ENCODE results near the gene SPRR3.

The SPRR3 gene, protein sequence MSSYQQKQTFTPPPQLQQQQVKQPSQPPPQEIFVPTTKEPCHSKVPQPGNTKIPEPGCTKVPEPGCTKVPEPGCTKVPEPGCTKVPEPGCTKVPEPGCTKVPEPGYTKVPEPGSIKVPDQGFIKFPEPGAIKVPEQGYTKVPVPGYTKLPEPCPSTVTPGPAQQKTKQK
- long read RNA-seq, donor 1, result 0 reads
- long read RNA-seq, donor 2, result 0 reads
- long read RNA-seq, donor 3, result 0 reads
- long read RNA-seq, donor 4, result 0 reads
- long read RNA-seq, donor 5, result 0 reads
- long read RNA-seq, donor 6, result 0 reads
- long read RNA-seq, donor 7, result 0 reads
- long read RNA-seq, donor 8, result 0 reads

DNA sequence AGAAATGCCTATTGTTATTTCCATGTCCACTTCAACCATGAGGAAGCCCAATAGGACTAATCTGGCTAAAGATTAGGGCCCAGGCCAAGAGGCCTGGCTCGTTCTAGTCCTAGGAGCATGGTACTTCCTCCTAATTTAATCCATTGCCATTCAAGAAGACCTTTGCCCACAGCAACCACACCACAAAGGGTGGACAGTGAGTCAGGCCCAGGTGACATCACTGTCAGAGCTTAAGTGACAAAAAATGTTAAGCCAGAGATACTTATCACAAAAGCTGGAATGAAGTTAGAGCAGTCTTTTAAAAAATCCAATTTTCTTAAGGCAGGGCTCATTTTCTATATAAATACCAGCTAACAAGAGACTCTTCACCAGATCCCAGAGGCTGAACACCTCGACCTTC, at the start of gene SPRR3:
TSS of gene SPRR3 (plus strand) at position 368 of the 400 bp plus-strand sequence. CDS start 1,272 bp downstream, outside the sequence.
- DNase-seq, result no peak

DNA sequence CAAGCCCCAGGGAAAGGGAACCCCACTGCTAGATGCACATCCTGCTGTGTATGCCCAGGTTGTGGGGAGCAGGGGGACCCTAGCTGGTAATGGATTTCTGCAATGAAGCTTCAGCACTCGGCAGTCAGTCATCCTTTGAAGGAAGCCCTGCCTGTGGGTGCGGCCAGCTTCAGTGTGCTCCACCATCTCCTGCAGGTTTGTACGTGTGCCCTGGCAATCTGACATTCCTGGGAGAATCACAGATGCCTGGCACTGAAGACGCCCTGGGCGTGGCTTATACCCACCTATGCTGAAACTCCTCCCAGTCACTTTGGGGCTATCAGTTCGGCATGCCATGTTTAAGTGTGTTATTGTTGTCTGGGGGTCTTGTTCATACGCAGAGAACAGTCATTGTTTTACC, 47.8 kb upstream of the SPRR3 start:
- no peak for DNase-seq

DNA sequence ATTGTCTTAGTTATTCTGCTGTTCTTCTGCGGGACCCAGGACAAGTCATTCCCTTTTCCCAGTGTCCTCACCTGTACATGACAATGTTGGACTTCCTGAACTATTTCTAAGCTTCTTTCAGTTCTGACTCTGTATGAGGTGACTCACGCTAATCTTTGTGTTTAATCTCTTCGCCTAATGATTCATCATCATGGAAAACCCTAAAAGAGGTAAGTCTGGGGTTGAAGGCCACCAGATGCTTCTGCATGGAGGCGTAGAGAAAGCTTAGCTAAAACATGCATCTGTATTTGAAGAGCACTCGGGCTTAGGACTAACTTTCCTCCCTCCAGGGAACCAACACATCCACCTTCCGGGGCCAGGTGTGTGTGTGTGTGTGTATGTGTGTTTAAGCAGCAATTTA, 47.1 kb upstream of the SPRR3 start:
- DNase-seq, result no peak

DNA sequence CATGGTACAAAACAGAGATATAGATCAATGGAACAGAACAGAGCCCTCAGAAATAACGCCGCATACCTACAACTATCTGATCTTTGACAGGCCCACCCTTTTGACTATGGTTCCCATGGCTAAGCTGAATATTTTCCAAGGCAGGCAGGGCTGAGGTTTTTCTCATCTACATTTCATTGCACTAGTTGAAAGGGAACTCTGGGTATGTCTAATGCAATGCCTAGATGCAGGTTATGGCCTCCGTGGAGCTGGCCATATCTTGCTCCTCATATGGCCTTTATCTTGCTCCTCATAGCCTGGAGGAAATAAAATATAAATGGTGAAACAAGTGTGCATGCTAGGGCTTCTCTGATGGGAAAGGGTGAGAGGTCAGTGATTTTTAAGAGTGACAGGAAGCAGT, 44.0 kb upstream of the SPRR3 start:
- no peak for DNase-seq

DNA sequence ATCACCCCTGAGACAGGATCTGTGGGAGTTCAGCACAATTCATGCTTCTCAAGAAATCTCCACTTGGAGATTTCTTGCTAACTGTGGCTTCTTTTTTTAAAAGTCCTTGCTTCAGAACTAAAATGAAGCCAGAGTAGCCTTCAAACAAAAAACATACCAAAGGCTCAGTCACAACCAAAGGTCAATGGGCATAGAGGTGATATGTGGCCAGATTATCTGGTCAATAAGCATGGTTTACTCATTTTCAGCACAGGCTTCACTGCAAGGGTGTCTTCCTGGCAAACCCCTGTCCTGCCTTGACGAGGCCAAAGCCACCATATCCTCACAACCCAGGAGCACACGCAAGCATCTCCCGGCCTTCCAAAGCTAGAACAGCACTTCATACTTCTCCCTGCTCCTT, 42.3 kb upstream of the SPRR3 start:
- DNase-seq, result no peak

DNA sequence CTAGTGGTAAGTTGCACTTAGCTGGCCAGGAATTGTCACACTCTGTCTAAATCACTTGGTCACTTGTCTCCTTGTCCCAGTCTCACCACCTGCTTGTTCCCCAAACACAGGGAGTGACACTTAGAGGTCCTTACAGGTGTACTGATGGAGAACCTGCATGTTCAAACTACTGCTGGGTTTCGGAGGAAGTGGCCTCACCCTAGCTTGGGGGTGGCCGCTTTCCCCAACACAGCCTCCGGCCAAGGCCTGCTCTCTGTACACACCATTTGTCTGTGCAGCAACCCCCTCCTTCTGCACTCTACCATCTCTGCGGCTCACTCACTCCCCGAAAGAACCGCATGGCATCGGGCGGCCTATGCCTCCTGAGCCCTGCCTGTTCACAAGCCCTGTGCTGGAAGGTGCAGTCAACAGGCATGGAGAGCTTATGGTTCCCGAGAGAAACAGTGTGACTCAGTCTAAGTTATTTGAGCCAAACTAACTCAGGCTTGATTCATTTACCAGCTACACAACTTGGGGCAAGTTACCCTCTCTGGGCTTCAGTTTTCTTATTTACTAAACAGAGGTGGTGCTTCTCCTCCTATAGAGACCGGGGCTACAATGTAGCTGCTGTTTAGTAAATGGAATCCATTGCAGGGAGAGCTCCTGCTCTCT, 41.6 kb upstream of the SPRR3 start:
- DNase-seq, result no peak

DNA sequence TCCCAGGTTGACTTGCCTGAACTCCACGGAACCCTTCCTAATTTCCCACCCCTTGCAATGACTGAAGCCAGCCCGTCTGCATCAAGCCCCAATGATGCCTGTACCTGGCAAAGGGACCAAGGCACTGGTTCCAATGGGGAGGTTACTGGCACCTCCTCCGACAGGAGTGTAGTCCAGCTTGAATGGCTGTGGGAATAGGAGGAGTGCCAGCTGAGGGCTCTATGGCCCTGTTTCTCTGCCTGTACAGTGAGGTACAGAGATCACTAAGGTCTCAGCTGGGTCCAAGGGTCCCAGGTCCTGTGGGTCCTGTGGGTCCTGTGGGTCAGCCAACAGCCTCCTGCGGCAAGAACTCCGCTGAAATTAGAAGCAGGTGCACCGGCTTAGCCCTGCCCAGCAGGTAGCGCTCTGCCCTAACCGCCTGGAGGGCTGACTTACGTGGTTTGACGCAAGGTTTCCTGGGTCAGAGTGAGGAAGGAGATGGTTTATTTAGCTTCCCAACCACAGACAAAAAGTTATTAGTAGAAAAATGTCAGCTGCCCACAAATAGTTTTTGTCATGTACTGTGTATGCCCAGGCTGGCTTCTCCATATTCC, 41.0 kb upstream of the SPRR3 start:
- no peak for DNase-seq

DNA sequence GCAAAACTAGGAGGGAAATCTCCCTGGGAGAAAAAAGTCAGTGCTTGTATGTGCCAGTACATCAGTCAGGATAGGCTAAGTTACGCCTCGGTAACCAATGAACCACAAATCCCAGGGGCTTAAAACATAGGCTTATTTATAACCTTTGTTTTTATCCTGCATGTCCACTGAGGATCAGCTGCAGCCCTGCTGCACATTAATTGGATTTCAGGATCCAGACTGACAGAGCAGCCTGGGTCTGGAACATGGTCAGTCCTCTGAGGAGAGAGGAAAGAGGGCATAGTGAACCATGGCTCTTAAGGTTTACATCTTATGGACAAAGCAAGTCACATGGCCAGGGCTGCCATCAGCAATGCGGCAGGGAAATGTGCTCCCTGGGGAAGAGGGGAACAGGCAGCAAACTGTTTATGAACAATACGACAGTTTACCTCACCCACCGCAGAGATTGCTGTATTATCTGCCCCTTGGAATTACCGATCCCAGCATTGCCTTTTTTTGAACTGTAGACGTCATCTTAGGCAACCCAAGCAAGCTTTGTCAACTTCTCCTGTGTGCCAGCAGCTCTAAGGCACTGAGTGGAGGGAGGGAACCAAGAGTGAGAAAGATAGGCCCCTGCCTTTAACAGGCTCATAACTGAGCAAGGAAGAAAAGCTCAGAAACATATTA, 40.2 kb upstream of the SPRR3 start:
- DNase-seq, result no peak

DNA sequence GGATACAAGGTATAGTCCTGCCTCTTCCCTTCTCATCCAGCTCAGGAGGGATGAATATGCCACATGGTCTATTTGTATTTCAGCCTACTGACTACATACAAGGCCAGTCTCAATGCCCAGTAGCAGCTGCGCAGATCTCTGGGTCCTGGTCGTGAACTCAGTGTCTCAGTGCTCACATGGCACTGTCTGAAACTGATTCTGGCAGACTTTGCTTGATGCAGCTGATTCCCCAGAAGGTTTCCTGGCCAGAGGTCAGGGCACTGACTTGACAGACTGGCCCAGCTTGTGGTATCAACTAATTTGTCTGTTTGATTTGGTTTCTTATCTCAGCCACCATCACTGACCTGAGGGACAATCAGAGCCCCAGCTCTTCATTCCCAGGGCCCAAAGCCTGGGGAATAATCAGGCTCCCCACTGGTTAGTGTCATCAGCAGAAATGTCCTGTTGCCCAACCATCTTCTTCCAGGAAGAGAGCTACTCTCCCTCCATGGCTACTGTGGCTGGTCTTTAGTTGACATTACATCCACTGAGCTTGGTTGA, 38.6 kb upstream of the SPRR3 start:
- no peak for DNase-seq

DNA sequence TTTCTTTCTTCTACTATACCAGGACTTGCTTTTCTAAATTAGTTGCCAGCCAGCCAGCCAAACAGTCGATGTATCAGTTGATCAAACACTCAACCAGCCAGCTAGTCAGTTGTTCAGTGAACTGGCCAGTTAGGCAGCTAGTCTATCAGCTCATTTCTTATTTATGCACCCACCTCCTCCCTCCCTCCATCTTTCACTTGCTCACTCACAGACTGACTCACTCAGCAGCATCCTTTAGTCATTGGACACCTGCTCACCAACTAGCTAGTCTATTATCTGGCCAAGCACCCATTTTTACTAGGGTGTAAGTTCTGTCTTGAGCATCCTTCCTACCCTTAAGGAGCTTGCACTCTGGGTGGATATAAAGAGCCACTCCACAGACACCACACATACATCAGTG, 37.0 kb upstream of the SPRR3 start:
- DNase-seq, result no peak

DNA sequence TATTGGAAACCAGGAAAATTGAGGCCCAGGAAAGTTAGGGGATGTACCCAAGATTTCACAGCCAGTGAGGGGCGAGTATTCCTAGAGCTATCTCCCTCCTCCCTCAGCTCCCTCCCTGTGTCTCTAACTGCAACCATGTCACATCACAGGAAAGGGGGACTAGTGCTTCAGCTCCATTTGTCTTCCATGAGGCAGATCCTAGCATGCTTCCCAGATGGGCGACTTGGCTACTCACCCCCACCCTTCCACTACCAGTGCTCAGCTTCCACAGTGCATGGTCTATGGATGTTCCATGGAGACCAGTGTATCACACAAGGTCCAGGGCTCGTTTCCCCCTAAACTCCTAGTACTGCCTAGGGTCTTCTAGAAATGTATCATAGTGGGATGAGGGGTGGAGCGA, 35.7 kb upstream of the SPRR3 start:
- no peak for DNase-seq

DNA sequence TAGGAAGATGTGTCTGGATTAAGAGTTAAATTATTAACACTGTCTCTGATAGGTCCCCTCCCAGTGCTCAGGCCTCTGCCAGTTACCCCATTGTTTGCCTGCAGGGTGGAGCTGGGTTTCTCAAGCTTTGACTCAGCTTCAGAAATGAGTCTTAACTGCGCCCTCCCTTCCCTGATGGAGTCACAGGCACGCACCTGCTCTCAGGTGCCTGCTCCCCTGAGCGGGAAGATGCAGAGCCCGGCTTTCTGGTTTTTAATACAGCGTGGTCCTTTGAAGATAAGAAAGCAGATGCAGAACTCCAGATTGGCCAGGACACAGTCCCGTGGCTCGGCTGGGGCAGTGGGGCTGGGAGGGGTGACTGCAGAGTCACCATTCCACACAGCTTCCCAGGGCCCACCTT, 34.3 kb upstream of the SPRR3 start:
- DNase-seq, result no peak

DNA sequence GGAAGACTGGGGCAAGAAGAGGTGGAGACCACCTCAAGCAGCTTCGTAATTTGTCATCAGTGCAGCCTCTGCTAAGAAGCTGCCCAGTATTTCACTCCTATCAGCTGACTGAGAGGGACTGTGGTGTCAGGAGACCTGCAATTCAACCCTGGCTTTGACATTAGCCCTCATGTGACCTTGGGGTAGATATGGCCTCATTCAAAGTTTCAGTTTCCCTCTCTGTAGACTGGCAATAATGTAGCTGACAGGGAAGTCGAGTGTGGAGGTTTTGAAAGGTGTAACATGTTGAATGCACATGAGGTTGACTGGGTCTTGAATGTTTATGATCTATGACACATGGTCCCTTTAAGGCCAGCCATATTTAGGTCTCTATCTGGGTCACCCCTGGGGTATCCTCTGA, 33.3 kb upstream of the SPRR3 start:
- no peak for DNase-seq

DNA sequence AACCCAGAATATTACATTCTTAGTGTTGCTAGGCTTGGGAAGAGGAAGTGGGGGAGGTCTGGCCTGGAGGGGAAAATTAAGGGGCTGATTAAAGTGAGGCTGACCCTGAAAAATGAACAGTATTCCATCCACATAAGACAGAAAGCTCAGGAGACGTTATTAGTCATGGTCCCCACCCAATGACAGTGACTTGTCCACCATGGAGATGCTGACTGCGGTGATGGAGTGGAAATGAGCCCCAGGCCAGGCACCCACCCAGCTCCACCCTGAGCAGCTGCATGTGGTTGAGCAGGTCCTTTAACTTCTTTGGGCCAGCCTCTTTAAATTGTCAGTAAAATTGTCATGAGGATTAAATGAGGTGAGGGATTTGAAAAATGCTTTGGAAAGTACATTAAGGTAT, 32.5 kb upstream of the SPRR3 start:
- DNase-seq, result no peak

DNA sequence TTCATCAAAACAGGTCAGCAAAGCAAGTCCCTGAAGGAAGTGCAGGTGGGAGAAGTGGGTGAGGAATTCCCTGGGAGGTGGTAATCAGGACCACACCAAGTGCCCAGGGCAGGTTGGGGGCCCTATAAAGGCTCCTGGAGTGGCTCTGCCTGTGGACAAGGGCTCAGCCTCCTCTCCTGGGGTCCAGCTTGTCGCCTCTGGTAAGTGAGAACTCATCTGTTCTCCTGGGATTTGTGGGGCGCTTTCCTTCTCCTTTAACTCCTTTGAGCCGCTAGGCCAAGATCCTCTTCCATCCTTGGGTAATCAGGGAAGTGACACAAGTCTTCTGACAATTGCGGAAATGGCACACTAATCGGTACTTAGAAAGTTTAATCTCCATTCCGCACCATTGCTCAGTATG, 31.1 kb upstream of the SPRR3 start, which contains the start of gene SPRR4:
TSS of gene SPRR4 (plus strand) at position 154 of the 400 bp plus-strand sequence. CDS start 1,243 bp downstream, outside the sequence.
- DNase-seq, result no peak

DNA sequence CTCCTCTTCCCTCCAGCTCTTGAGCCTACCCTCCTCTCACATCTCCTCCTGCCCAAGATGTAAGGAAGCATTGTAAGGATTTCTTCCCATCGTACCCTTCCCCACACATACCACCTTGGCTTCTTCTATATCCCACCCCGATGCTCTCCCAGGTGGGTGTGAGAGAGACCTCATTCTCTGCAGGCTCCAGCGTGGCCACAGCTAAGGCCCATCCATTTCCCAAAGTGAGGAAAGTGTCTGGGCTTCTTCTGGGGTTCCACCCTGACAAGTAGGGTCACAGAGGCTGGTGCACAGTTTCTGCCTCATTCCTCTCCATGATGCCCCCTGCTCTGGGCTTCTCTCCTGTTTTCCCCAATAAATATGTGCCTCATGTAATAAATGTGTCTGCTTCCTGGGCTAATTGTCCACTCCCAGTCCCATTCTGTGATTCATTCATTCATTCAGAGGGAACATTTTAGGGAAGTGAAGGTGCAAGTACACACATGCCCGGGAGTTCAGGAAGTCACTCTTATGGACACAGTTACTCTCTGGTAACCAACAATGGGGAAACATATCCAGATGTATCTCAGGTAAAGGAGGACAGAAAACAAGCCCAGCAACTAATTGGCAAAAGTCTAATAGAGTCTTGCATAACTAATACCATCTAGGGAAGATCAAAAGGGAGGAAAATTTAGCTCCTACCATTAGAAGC, 29.2 kb upstream of the SPRR3 start:
- DNase-seq, result no peak

DNA sequence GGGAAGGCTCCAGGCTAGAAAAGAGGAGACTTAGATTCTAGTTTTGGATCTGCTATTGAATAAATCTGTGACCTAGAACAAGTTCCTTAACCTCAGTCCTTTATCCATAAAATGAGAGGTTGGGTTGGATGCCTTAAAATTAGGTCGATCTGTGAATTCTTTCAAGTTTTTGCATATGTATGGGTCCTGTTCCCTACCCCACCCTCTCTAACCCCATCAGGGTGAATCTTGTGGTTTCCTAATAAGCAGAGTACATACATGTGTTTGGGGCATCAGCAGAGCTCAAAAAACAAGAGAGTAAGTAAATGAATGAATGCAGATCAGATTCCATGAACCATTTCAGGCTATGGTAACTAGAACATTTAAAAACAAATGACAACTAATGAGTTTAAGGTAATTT, 24.9 kb upstream of the SPRR3 start:
- no peak for DNase-seq

DNA sequence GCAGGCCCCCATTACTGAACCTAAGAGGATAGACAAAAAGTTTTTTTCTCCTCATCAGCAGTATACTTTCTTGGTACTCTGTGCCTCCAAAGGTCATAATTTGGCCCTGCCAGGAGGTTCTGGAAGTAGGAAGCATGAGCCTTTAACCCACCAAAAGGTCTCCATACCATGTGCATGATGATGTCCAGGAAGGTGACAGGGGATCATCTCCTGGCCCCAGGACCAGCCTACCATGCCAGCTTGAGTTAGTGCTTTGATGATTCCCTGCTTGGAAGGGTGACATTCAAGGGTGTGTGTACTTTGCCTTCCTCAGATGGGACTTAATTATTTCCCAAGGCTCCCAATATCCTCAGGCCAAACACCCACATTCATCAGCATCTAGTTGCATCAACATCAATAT, 23.9 kb upstream of the SPRR3 start:
- DNase-seq, result no peak

DNA sequence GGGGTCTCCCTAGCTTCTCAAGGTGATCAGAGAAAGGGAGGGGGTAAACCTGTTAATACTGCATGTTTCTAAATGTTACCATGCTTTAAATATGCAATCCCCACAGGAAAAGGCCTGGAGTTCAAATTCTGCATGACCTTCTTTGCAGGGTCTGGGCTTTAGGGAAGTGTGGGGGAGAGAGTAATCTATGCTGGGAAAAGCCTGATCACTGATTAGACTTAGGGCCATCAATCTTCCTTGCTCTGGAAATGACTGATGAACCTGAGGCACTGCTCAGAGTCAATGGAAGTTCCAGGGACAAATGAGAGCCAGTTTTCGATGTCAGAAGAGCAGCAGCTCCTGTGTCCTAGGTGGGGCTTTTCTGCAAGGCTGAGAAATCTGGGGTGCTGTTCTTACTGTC, 20.9 kb upstream of the SPRR3 start:
- DNase-seq, result no peak

DNA sequence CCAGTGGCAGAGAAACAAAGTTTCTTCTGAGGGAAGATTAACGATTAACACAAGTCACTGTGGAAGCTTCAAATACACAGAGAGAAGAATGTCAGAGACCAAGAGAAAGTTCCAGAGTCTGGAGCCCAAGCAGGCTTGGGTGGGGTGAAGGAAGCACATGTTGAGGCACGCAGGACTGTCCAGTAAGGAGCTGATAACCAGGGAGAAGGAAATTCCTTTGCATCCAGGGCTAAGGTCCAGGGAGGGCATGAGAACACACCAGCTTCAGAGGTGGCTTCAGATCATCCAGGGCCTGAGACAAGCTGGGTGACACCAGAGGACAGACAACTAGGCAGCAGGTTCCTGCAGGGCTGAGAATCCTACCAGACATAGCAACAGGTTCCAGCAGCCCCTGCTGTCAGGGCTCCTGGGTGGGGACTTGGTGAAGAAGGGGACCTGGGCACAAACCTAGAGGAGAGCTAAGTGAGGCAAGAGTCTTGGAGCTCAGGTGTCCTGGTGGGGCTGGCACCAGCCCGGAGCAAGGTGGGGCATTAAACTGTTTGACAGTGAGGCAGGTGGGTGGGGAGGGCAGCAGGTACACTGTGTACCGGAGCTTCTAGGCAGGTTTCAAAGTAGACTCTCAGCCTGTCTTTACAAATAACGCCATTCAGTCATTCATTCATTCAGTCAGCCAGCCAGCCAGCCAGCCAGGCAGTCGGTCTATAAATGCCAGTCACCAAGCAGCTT, 20.2 kb upstream of the SPRR3 start:
- DNase-seq, result no peak

DNA sequence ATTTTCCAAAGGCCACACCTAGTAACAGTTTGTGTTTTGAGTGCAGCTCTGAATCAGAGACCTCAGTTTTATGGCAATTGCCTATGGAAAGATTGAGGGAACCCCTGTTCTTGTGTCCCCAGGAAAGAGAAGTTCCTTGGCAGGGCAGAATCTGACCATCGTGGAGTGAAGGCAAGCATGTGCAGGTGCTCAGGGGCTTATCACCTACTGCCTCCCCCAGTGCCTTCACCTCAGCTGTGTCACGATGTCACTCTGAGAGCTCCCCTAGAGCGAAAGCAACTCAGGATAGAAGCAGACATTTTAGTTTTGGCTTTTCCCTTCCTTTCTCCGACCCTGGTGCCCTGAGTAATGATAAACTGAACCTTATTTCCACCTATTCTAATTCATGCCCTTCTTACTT, 19.5 kb upstream of the SPRR3 start:
- DNase-seq, result no peak

DNA sequence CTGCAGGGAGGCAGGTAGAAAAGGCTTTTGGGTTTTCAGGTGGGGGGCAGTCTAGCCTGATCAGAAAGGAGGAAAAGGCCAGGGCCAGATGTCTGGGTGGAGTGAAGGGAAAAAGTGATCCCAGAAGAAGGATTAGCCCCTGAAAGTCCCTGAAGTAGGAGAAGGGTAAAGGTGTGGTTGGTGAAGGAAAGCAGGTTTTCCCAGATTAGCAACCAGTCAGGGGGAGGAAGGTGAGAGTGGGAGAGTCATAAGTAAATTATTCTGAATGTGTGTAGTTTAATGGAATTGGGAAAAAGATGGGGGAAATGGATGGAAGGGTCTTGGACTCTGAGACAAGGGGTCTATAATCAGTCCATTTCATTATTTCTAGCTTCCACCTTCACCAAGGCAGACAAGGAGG, 18.3 kb upstream of the SPRR3 start:
- no peak for DNase-seq
